Measurements from ENCODE around the gene CSF2. TPM values are rescaled to one million over a fixed set of nuclear protein-coding genes. Genes with fewer than 3 reads are reported as not detected.

CSF2 gene
- total and polyA plus RNA-seq, 2 of the 13 experiments (the other 11 are each of a cell fraction or from before 2014, with no cell fraction given): not detected

DNA sequence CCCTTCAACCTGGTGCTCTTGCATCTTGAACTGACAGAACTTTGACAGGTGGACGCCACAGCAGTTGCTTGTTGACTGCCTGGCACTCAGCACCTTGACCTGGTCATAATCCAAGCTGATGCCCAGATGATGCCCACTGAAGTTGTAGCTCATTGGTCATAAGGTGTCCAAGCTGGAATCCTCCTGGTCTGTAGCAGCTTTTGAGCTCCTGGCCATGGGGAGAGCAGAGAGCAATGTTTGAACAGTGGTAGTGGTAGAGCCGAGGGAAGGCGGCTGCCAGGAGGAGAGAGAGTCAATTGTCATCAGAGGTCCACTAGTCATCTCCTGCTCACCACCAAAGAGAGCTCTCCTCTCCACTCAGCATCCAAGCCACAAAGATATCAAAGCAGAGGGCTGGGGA, 23.3 kb downstream of the CSF2 start:
- Histone ChIP-seq H3K27me3 (ENCODE audit: control insufficient read depth in 1 of 2, insufficient read depth in 2 of 2, low read length in 2 of 2) (peaks cover 0 to 4% of the 10 kb centered on the region in 2 experiments; a peak in 1 of 5 replicates), H3K9ac (ENCODE audit: insufficient read depth, low read depth, low read length) (no peak overlapping the region), H4K20me1 (ENCODE audit: insufficient read depth, low read length) (no peaks in the 10 kb centered on the region), H2AFZ (ENCODE audit: low read length) (no peak overlapping the region), H3K36me3 (replicated peaks in 1 of 2; ENCODE audit: control insufficient read depth in 1 of 2, insufficient read depth in 2 of 2, low read length in 2 of 2) (no peaks in the 10 kb centered on the region), H3K79me2 (ENCODE audit: insufficient read depth, low read length) (no peaks in the 10 kb centered on the region), H3K4me2 (ENCODE audit: low read depth, low read length) (no peak overlapping the region), H3K9me3 (ENCODE audit: low read length) (no peaks in the 10 kb centered on the region), H3K4me1 (ENCODE audit: insufficient read depth, low read length) (peaks cover 12% of the 10 kb centered on the region), H3K27ac (ENCODE audit: extremely low read length, insufficient read depth, low read length) (no peak overlapping the region), H3K4me3 (replicated peaks in 1 of 3; ENCODE audit: insufficient read depth in 1 of 3, low read depth in 2 of 3, low read length in 3 of 3) (no peak overlapping the region)
- DNase-seq (ENCODE audit: low spot score) (no peak), ATAC-seq (no peak), FAIRE-seq (no peak)
- WGBS (ENCODE audit: low lambda C conversion rate): 0% methylated on average over 2 of the region's 3 CpGs
- TF ChIP-seq AHR (CRISPR knock-in tag; IDR thresholded peaks at IDR 0.05) (no peak), ZNF773 (CRISPR knock-in tag; IDR thresholded peaks at IDR 0.05; ENCODE audit: borderline replicate concordance) (no peak), ARNT (IDR thresholded peaks at IDR 0.05) (no peak), SRSF1 (optimal IDR thresholded peaks at IDR 0.05; ENCODE audit: low read depth, low read length) (no peak), ZNF816 (CRISPR knock-in tag; IDR thresholded peaks at IDR 0.05; ENCODE audit: borderline replicate concordance) (no peak), BCL6 (CRISPR knock-in tag; IDR thresholded peaks at IDR 0.05) (no peak), ZBTB42 (CRISPR knock-in tag; IDR thresholded peaks at IDR 0.05) (no peak), YEATS2 (CRISPR knock-in tag; IDR thresholded peaks at IDR 0.05; ENCODE audit: borderline replicate concordance) (no peak)
- POLR2A ChIA-PET: no interaction called here
- intact Hi-C loops (cut with micrococcal nuclease; ENCODE audit: unreplicated experiment) (no loop called here), in situ Hi-C loops (cut with HindIII; ENCODE audit: extremely low pct_ligation_motif_present, low pct_unique_long_range_greater_than_20kb) (no loop called here)
- BruUV-seq (replicated peaks): no TSS peak
- CTCF ChIA-PET (ENCODE audit: low intra/inter-chr PET ratio, low total read pairs): no interaction called here

DNA sequence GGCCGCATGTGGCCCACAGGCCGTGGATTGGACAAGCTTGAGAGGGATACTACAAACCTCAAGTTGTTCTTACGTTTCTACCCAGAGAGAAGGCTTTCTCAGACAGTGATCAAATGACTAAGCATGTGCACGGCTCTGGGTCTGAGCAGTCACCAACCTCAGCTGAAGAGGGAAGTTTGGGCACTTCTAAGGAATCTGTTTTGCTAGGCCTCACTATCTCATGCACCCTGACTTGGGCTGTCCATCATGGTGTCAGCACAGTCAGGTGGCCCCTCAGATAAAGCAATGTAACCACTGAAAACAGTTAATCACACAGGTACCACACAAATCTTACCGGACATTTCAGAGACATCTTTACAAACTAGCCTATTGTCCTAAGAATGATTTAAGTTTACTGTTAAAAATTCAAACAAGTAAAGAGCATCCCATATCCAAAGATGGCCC, 24.6 kb downstream of the CSF2 start:
- ATAC-seq: no peak
- TF ChIP-seq CHD4 (IDR thresholded peaks at IDR 0.05; ENCODE audit: borderline replicate concordance, low read length): no peak
- no peak for TF ChIP-seq SRY (CRISPR knock-in tag; IDR thresholded peaks at IDR 0.05)
- no peak for TF ChIP-seq NCOA1 (CRISPR knock-in tag; IDR thresholded peaks at IDR 0.05)
- no peak for TF ChIP-seq ZNF672 (CRISPR knock-in tag; IDR thresholded peaks at IDR 0.05)
- TF ChIP-seq ZNF205 (CRISPR knock-in tag; IDR thresholded peaks at IDR 0.05): no peak
- TF ChIP-seq, protein P1, sequence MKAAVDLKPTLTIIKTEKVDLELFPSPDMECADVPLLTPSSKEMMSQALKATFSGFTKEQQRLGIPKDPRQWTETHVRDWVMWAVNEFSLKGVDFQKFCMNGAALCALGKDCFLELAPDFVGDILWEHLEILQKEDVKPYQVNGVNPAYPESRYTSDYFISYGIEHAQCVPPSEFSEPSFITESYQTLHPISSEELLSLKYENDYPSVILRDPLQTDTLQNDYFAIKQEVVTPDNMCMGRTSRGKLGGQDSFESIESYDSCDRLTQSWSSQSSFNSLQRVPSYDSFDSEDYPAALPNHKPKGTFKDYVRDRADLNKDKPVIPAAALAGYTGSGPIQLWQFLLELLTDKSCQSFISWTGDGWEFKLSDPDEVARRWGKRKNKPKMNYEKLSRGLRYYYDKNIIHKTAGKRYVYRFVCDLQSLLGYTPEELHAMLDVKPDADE (CRISPR knock-in tag; IDR thresholded peaks at IDR 0.05): no peak
- TF ChIP-seq AHR (CRISPR knock-in tag; IDR thresholded peaks at IDR 0.05): no peak
- no peak for TF ChIP-seq POLR2G (IDR thresholded peaks at IDR 0.05; ENCODE audit: low read depth, low read length)
- TF ChIP-seq, protein P2, sequence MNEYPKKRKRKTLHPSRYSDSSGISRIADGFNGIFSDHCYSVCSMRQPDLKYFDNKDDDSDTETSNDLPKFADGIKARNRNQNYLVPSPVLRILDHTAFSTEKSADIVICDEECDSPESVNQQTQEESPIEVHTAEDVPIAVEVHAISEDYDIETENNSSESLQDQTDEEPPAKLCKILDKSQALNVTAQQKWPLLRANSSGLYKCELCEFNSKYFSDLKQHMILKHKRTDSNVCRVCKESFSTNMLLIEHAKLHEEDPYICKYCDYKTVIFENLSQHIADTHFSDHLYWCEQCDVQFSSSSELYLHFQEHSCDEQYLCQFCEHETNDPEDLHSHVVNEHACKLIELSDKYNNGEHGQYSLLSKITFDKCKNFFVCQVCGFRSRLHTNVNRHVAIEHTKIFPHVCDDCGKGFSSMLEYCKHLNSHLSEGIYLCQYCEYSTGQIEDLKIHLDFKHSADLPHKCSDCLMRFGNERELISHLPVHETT (CRISPR knock-in tag; conservative IDR thresholded peaks at IDR 0.05): no peak
- no peak for TF ChIP-seq ASH2L (IDR thresholded peaks at IDR 0.05; ENCODE audit: insufficient read length, low read depth, low read length)

More for the DNA sequence above, 24.6 kb downstream of the CSF2 start:
- intact Hi-C loops (cut with micrococcal nuclease; ENCODE audit: unreplicated experiment): no loop called here
- no peak overlapping the region for H2AFZ ChIP-seq (ENCODE audit: low read length)
- no peak overlapping the region for H3K4me2 ChIP-seq (ENCODE audit: low read depth, low read length)
- H3K9ac ChIP-seq (ENCODE audit: insufficient read depth, low read depth, low read length): no peak overlapping the region
- DNase-seq (ENCODE audit: low spot score) (no peak), FAIRE-seq (no peak)
- H4K20me1 ChIP-seq (ENCODE audit: insufficient read depth, low read length): no peaks in the 10 kb centered on the region
- H3K4me3 ChIP-seq (replicated peaks in 1 of 3; ENCODE audit: insufficient read depth in 1 of 3, low read depth in 2 of 3, low read length in 3 of 3): no peak overlapping the region
- 28% methylated on average over 4 of the region's 5 CpGs for WGBS (ENCODE audit: low lambda C conversion rate)
- no peaks in the 10 kb centered on the region for H3K36me3 ChIP-seq (replicated peaks in 1 of 2; ENCODE audit: control insufficient read depth in 1 of 2, insufficient read depth in 2 of 2, low read length in 2 of 2)
- POLR2A ChIA-PET: no interaction called here
- CTCF ChIA-PET (ENCODE audit: low intra/inter-chr PET ratio, low total read pairs): no interaction called here
- no TSS peak for BruUV-seq (replicated peaks)
- no peaks in the 10 kb centered on the region for H3K9me3 ChIP-seq (ENCODE audit: low read length)
- no peak overlapping the region for H3K27ac ChIP-seq (ENCODE audit: extremely low read length, insufficient read depth, low read length)
- H3K4me1 ChIP-seq (ENCODE audit: insufficient read depth, low read length): peaks cover 14% of the 10 kb centered on the region
- no peaks in the 10 kb centered on the region for H3K79me2 ChIP-seq (ENCODE audit: insufficient read depth, low read length)
- in situ Hi-C loops (cut with HindIII; ENCODE audit: extremely low pct_ligation_motif_present, low pct_unique_long_range_greater_than_20kb): no loop called here
- H3K27me3 ChIP-seq (ENCODE audit: control insufficient read depth in 1 of 2, insufficient read depth in 2 of 2, low read length in 2 of 2): no peaks in the 10 kb centered on the region; a peak in 2 of 5 replicates
